Measurements from ENCODE around the gene KIAA1671.

Gene KIAA1671

DNA sequence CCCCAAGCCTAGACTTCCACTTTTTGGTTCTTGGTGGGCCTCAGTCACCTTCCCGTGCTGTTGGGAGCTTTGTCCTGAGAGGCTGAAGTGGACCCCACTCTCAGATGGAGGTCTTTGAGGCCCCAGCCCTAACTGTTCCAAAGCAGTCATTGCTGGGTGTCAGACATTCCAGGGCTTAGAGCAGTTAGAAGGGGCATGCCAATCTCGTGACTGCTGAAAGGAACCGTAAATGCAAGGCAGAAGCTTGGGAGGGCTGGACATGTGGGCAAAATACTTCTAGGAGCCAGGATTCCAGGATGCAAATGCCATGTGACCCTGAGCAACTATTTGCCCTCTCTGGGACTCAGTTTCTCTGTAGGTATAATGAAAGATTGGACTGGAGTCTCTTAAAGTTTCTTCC is 128.3 kb downstream of the KIAA1671 start:
- Mint-ChIP-seq H3K27me3 (ENCODE audit: low read depth) (no peaks in the 10 kb centered on the region), H3K9me3 (no peaks in the 10 kb centered on the region), H3K4me3 (no peak overlapping the region), H3K4me1 (ENCODE audit: low read depth) (peaks cover 54% of the 10 kb centered on the region), H3K36me3 (ENCODE audit: low read depth) (peaks cover 4% of the 10 kb centered on the region), H3K27ac (no peak overlapping the region)

DNA sequence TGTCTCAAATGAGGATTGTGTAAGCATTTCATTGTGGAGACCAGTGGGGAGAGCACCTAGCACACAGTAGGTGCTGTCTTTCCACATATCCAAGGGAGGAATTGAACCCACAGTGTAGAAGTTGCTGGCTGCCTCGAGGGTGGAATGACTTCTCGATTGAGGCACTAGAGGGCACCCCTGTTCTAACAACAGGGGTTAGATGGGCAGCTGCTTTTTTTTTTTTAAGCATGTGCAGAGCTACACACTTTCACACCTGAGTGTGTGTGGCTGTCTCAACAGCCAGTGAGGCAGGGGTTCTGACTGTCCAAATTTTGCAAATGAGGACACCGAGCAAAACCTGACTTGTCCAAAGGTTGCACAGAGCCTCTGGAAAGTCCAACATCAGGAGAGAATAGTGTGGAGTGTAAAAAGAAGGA is 128.9 kb downstream of the KIAA1671 start:
- no peak overlapping the region for H3K27ac Mint-ChIP-seq

DNA sequence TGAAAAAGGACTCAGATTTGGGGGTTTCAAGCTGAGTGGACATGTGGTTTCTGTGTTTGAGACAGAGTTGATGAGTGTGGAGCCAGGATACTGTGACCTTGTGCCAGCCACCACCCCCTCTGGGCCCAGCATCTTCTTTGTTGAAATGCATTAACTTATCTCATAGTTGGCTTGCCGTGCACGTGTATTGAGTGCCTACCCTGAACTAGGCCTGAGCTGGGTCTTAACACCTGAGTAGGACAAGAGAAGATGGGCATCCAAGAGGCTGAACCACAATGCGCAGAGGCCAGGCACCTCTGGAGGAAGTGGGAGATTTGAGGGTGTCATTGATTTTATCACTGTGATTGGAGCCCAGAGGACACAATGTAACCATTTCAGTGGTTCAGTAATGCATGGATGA is 129.6 kb downstream of the KIAA1671 start:
- H3K9me3 Mint-ChIP-seq, result no peaks in the 10 kb centered on the region
- H3K27me3 Mint-ChIP-seq (ENCODE audit: low read depth), result no peaks in the 10 kb centered on the region
- H3K36me3 Mint-ChIP-seq (ENCODE audit: low read depth), result peaks cover 9% of the 10 kb centered on the region
- H3K4me1 Mint-ChIP-seq (ENCODE audit: low read depth), result peaks cover 49% of the 10 kb centered on the region
- H3K4me3 Mint-ChIP-seq, result no peak overlapping the region
- H3K27ac Mint-ChIP-seq, result no peak overlapping the region

More for the DNA sequence above, 128.9 kb downstream of the KIAA1671 start:
- Mint-ChIP-seq H3K4me3 (no peak overlapping the region), H3K36me3 (ENCODE audit: low read depth) (peaks cover 9% of the 10 kb centered on the region), H3K4me1 (ENCODE audit: low read depth) (peaks cover 54% of the 10 kb centered on the region), H3K27me3 (ENCODE audit: low read depth) (no peaks in the 10 kb centered on the region), H3K9me3 (no peaks in the 10 kb centered on the region)

DNA sequence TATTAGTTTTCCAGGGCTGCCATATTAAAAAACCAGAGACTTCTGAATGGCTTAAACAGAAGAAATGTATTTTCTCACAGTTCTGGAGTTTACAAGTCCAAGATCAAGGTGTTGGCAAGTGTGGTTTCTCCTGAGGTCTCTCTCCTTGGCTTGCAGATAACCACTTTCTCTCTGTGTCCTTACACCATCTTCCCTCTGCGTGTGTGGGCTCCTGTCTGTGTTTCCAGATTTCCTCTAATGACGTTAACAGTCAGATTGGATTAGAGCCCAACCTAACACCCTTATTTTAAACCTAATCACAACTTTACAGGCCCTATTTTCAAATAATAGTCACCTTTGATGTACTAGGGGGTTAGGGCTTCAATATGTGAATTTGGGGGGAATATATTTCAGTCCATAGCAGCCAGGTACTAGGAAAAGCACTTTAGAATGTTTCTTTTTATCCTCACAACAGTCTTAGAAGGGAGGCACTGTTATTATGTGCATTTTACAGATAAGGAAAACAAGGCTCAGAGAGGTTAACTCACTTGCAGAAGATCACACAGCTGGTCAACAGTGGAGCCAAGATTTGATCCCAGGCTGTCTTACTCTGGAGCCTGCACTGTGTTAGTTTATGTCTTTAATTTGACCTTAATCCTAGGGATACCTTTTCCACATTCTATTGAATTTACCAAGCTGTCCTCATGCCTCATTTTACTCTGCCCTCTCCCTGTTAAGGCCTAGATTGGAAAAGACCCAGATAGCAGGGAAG is 130.7 kb downstream of the KIAA1671 start:
- Mint-ChIP-seq H3K27me3 (ENCODE audit: low read depth) (no peaks in the 10 kb centered on the region), H3K4me3 (no peak overlapping the region), H3K9me3 (no peaks in the 10 kb centered on the region), H3K4me1 (ENCODE audit: low read depth) (peaks cover 50% of the 10 kb centered on the region), H3K27ac (no peak overlapping the region), H3K36me3 (ENCODE audit: low read depth) (peaks cover 9% of the 10 kb centered on the region)

DNA sequence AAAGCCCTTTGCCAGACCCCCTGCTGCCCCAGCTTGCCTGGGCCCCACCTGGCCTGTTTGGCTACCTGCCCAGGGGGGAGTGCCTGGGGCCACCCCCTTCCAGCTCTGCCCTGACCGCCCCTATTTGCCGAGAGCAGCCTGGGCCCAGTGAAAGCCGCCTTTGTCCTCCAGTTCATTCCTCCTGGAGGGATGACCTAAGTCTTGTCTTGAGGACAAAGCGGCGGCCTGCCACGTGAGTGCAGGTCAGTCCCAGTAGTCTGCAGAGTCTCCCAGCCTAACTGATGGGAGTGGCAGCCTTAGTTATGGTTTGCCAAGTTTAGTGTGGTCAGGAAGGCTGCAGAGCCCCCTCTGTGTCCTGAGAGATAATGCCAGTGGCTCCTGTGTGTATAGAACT is 131.3 kb downstream of the KIAA1671 start:
- no peaks in the 10 kb centered on the region for H3K9me3 Mint-ChIP-seq
- no peak overlapping the region for H3K27ac Mint-ChIP-seq
- H3K4me1 Mint-ChIP-seq (ENCODE audit: low read depth), result peaks cover 50% of the 10 kb centered on the region
- H3K4me3 Mint-ChIP-seq, result no peak overlapping the region
- no peaks in the 10 kb centered on the region for H3K27me3 Mint-ChIP-seq (ENCODE audit: low read depth)
- peaks cover 9% of the 10 kb centered on the region for H3K36me3 Mint-ChIP-seq (ENCODE audit: low read depth)

DNA sequence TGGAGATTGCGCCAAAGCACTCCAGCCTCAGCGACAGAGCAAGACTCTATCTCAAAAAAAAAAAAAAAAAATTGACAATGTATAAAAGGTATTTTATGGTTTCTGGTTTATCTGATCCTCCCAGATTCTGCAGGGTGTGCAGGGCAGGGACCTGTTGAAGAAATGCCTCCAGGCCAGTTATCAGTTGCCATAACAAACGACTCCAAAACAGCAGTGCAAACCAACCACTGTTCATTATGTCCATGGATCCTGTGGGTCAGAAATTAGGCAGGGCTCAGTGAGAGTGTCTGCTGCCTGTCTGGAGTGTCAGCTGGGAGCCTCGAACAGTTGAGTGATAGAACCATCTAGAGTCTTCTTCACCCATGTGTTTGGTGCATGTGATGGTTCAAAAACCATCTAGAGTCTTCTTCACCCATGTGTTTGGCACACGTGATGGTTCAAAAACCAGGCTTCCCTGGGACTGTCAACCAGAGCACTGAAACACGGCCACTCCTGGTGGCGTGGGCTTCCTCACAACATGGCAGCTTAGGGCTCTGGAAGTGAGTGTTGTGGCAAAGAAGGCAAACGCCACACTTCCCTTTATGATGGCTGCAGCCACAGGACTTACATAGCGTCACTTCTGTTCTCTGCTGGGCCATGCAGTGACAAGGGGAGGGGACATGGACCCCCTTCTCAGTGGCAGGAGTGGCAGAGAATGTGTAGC is 132.0 kb downstream of the KIAA1671 start:
- Mint-ChIP-seq H3K27me3 (ENCODE audit: low read depth) (no peaks in the 10 kb centered on the region), H3K4me1 (ENCODE audit: low read depth) (peaks cover 50% of the 10 kb centered on the region), H3K9me3 (no peaks in the 10 kb centered on the region), H3K4me3 (no peak overlapping the region), H3K27ac (no peak overlapping the region), H3K36me3 (ENCODE audit: low read depth) (peaks cover 7% of the 10 kb centered on the region)

DNA sequence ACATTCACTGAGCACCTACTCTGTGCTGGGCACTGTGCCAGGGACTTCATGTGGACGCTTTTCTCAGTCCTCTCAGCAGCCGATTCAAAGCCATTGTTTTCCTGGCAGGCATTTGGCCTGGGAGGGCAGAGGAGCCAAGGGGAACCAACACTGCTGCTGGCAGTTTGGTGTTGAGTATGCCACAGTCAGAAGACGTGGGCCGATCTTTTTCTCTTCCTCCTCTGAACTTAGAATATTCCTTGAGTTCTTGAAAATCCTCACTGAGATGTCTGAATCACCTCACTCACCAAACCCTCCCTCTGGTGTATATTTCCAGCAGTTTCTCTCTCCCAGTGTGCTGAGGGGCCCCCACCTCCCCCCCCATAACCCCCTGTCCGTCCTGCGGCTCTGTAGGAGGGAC is 132.6 kb downstream of the KIAA1671 start:
- H3K27me3 Mint-ChIP-seq (ENCODE audit: low read depth), result no peaks in the 10 kb centered on the region
- H3K4me3 Mint-ChIP-seq, result no peak overlapping the region
- H3K36me3 Mint-ChIP-seq (ENCODE audit: low read depth), result peaks cover 7% of the 10 kb centered on the region
- H3K4me1 Mint-ChIP-seq (ENCODE audit: low read depth), result peaks cover 51% of the 10 kb centered on the region
- H3K9me3 Mint-ChIP-seq, result no peaks in the 10 kb centered on the region
- peak overlapping the region; percentile 75 for H3K27ac Mint-ChIP-seq

DNA sequence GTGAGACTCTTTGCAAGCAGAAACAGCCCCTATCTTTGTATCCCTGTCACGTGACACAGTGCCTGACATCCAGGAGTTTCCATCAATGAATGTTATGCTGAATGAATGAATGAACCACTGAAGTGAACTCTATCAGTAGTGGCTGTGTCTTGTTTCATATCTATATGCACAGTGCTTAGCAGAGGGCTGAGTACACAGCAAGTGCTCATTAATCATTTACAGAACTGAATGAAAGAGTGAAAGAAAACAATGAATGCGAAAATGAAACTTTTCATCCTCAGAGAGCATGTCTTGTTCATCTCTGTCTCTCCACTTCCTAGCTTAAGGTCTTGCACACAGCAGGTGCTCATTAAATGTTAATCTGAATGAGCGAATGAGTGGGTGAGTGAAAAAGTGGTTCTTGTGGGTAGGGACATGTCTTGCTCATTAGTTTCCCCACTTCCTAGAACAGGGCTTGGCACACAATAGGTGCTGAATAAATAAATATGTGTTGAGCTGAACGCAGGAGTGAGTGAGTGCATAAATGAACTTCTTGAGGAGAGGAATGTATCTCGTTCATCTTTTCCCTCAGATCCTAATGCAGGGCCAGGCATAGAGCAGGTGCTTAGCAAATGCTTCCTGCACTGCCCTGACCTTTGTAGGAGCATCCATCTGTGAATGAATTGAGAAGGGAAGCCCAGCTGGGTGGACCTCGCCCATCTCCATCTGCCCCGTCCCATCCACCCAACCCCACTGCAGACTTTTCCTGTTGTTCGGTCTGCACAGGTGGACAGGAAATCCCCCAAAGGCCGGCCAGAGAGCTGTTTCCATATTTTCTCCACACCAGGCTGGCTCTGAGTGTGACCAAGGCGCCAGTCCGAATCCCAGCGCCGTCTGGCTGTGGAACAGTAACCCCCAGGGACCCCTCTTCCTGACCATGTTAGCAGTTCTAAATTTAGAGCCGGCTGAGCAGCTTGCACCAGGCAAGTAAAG is 133.7 kb downstream of the KIAA1671 start:
- H3K27me3 Mint-ChIP-seq (ENCODE audit: low read depth), result no peaks in the 10 kb centered on the region
- peak overlapping the region; percentile 43 for H3K4me3 Mint-ChIP-seq
- H3K9me3 Mint-ChIP-seq, result no peaks in the 10 kb centered on the region
- H3K4me1 Mint-ChIP-seq (ENCODE audit: low read depth), result peaks cover 58% of the 10 kb centered on the region
- H3K36me3 Mint-ChIP-seq (ENCODE audit: low read depth), result peaks cover 7% of the 10 kb centered on the region
- peak overlapping the region; percentile 72 for H3K27ac Mint-ChIP-seq

DNA sequence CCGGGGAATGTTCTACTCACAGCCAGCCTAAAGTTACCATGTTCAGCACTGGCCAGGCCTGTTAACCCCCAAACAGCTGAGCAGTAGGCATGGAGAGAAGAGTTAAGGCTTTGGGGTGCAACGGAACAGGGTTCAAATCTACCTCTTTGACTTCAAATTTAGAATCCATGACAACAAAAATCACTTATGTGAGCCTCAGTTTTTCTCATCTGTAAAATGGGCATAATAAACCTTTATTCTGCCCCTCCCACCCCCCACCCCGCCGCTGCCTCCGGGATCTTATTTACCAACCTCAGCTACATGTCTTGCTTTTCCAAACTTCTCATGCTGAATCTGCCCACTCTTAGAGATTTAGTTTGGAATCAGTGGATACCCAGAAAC is 134.4 kb downstream of the KIAA1671 start:
- Mint-ChIP-seq H3K36me3 (ENCODE audit: low read depth) (peaks cover 9% of the 10 kb centered on the region), H3K9me3 (no peaks in the 10 kb centered on the region), H3K27me3 (ENCODE audit: low read depth) (no peaks in the 10 kb centered on the region), H3K4me3 (peak overlapping the region; percentile 21), H3K4me1 (ENCODE audit: low read depth) (peaks cover 59% of the 10 kb centered on the region), H3K27ac (peak overlapping the region; percentile 72)

DNA sequence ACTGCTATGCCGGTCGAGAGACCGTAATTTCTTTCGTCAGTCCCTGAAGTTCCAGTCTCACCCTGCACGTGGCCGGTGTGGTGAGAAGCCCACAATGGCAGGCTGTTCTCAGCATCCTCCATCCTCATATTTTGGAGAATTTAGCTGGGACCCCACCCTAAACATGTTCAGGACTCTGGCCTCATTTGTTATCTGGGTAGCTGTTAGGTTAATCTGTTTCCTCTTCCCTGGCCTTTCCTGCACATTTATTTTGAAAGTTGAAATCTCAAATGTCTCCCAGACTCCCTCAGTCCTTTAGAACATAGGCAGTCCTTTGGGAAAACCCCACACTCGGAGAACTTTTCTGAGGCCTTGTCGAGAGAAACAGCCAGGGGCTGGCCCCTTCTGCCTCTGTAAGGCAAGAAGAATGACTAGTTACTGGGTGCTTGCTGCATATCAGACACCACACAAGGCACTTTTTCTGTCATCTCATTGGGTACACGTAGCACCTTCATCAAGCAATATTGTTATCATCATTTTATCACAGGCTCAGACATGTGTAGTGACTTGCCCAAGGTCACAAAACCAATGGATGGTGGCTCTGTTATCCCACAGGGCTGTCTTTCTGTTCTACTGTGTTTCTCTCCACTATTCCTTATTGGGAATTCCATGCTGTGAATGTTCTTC is 137.8 kb downstream of the KIAA1671 start:
- Mint-ChIP-seq H3K4me3 (no peak overlapping the region), H3K9me3 (no peaks in the 10 kb centered on the region), H3K27ac (peak overlapping the region; percentile 18), H3K27me3 (ENCODE audit: low read depth) (no peaks in the 10 kb centered on the region), H3K36me3 (ENCODE audit: low read depth) (peaks cover 9% of the 10 kb centered on the region), H3K4me1 (ENCODE audit: low read depth) (peaks cover 38% of the 10 kb centered on the region)

DNA sequence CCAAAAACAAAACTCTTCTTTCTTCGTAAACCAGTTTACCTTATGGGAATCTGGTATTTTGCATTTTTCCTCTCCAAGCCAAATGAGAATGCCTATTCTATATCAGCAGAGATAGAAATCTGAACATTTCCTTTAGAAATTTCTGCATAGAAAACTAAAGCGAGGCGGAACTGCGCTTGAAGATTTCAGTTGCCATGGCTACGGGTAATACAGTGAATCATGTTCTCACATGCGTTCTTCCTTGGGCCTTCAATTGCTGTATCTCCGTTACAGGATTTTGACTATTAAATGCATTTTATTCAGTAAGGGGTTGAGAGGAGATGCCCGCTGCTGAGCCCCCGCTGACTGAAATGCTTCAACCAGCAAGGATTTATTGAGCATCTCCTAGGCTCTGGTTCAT is 138.9 kb downstream of the KIAA1671 start:
- Mint-ChIP-seq H3K27me3 (ENCODE audit: low read depth) (no peaks in the 10 kb centered on the region), H3K9me3 (no peaks in the 10 kb centered on the region), H3K27ac (no peak overlapping the region), H3K4me3 (no peak overlapping the region), H3K36me3 (ENCODE audit: low read depth) (peaks cover 2% of the 10 kb centered on the region), H3K4me1 (ENCODE audit: low read depth) (peaks cover 27% of the 10 kb centered on the region)

DNA sequence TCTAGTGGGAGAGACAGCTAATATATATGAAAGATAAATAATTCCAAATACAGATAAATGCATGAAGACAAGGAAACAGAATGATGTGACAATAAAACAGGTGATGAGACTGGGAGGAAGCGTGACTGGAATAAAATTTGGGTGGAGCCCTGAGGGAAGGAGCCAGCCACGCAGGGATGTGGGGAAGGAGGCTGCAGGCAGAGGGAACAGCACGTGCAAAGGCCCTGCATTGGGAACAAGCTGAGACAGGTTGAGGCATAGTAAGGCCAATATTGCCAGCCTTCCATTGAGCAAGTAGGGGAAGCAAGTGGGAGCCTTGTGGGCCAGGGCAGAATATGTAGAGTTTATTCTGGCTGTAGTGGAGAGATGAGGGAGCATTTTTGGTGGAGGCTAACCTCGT is 139.6 kb downstream of the KIAA1671 start:
- Mint-ChIP-seq H3K4me3 (no peak overlapping the region), H3K4me1 (ENCODE audit: low read depth) (peaks cover 26% of the 10 kb centered on the region), H3K27me3 (ENCODE audit: low read depth) (no peaks in the 10 kb centered on the region), H3K27ac (no peak overlapping the region), H3K9me3 (no peaks in the 10 kb centered on the region), H3K36me3 (ENCODE audit: low read depth) (peaks cover 6% of the 10 kb centered on the region)

DNA sequence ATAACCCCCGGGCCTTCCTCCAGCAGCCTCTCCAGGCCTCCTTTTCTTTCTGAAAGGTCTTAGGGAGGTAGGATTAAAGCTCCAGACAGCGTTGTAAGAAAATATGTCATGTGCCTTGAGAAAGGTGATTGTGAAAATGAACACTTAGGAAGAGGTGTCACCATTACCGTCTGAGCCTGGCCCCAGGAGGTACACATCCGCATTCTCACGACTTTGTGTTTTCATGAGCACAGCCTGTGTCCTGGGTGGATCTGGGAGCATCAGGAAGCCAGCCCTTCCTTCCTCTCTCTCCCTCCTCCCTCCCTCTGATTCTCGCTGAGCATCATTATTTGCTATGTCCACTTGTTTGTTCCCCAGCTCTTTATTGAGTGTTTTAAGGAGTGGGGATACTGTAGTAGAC is 142.1 kb downstream of the KIAA1671 start:
- Mint-ChIP-seq H3K36me3 (ENCODE audit: low read depth) (peaks cover 8% of the 10 kb centered on the region), H3K4me1 (ENCODE audit: low read depth) (peaks cover 21% of the 10 kb centered on the region), H3K9me3 (no peaks in the 10 kb centered on the region), H3K4me3 (no peak overlapping the region), H3K27me3 (ENCODE audit: low read depth) (no peaks in the 10 kb centered on the region), H3K27ac (no peak overlapping the region)

DNA sequence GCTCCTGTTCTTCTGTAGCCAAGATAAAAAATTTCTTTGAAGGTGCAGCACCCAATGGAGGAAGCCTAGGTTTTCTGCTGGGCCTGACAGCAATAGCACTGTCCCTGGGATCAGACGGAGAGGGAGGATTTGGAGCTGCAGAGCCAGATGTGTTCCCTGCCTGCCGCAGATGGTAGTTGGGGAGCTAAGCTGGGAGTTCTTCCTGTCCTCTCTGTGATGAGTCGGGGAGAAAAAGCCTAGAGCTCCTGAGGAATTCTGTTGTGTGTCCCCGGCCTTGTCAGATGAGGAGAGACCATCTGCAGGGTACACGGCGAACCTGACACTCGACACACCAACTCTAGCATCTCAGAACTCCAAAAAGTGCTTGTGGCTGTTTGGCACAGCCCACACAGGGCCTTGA is 143.4 kb downstream of the KIAA1671 start:
- Mint-ChIP-seq H3K27me3 (ENCODE audit: low read depth) (no peaks in the 10 kb centered on the region), H3K36me3 (ENCODE audit: low read depth) (peaks cover 8% of the 10 kb centered on the region), H3K4me1 (ENCODE audit: low read depth) (peaks cover 12% of the 10 kb centered on the region), H3K9me3 (no peaks in the 10 kb centered on the region), H3K4me3 (no peak overlapping the region), H3K27ac (no peak overlapping the region)

Data from T-helper 1 cell treated with Interleukin-12 subunit alpha and Interleukin-12 subunit beta and Interleukin-4 antibody, amounts not matched to agents 30 μg/mL and 1 μg/mL, for 36 hours (primary cell).